Endometrial microvascular endothelial cells (primary cell): ENCODE results near the gene KRT16. TPM values are rescaled to one million over a fixed set of nuclear protein-coding genes. Genes with fewer than 3 reads are reported as not detected.
"Not testable (repeated sequence)": the region's sequence is repeated elsewhere in the genome, so short reads cannot be mapped to it uniquely, and the experiment has no call there.

Experiments used
- in situ Hi-C: cut with HindIII; loops from 2 replicates; pipeline ENCODE4 v1.10.0; 2017; ENCODE audit warnings: low sequenced_read_pairs, low pct_unique_long_range_greater_than_20kb; ENCODE audit errors: inconsistent ontology term
- total RNA-seq: library from RNA; depleted of rRNA; stranded (reverse); fragments of >200 nt; gene quantifications from one replicate; pipeline ENCODE4 v1.2.3, GENCODE V29; 2015; ENCODE audit errors: inconsistent ontology term

KRT16 gene
- total RNA-seq, 1 donor from 2014 or later, result not detected

DNA sequence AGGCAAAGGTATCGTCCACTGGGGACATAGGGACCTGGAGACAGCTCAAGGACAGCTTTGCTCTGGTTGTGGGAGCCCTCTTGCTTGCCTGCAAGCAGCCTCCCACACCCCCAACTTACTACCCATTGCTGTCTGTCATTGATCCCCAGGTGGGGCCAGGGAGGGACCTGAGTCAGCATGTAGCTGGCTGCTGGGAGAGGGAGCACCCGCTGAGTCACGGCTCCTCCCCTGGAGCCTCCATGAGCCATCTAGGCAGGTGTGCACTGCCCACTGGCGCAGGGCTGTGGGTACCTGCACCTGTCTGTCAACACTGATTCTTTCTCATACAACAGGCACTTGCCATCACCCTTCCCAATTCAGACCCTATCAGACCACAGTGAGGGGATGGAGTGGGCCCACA lies 35.8 kb downstream of the KRT16 start:
- in situ Hi-C loops, result not testable (repeated sequence)

DNA sequence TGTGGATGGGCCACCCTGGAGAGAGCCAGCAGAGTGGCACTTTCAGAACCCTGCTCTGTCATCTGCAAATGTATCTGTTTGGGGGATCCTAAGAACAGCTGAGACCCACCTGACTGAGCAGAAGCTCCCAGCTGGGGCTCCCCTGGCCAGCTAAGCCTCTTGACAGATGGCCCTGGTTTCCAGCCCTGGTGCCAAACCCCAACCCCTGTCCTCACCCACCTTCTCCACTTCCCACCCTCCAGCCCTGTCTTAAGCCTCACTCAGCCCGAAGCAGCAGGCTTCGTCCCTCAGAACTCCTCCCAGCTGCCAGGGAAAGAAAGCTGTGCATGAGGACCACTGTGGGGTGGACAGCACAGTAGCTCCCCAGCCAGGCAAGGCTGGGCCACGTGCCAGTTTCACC lies 37.2 kb downstream of the KRT16 start:
- in situ Hi-C loops, result no loop called here

GRCh38 chr17:41571561-41572434 lies 40.8 kb downstream of the KRT16 start, which contains the start of gene KRT9:
Gene KRT9 (minus strand): TSS chr17:41572059. CDS start chr17:41571992, 67 bp downstream.
- in situ Hi-C loops, result no loop called here

- in situ Hi-C loops, result no loop called here
Measured at GRCh38 chr17:41567317-41567716, 45.2 kb downstream of the KRT16 start.

DNA sequence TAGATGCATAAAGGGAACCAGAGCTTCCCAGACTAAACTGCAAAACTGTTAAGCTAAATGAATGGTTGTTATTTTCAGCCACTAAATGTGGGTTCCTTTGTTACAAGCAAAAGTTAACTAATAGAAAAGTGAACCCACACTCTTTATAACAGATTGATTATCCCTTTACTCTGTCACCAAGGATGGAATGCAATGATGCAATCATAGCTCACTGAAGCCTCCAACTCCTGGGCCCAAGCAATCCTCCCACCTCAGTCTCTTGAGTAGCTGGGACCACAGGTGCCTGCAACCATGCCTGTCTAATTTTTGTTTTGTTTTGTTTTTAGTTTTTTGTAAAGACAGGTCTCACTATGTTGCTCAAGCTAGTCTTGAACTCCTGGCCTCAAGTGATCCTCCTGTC lies 47.2 kb downstream of the KRT16 start:
- in situ Hi-C loops, result no loop called here

DNA sequence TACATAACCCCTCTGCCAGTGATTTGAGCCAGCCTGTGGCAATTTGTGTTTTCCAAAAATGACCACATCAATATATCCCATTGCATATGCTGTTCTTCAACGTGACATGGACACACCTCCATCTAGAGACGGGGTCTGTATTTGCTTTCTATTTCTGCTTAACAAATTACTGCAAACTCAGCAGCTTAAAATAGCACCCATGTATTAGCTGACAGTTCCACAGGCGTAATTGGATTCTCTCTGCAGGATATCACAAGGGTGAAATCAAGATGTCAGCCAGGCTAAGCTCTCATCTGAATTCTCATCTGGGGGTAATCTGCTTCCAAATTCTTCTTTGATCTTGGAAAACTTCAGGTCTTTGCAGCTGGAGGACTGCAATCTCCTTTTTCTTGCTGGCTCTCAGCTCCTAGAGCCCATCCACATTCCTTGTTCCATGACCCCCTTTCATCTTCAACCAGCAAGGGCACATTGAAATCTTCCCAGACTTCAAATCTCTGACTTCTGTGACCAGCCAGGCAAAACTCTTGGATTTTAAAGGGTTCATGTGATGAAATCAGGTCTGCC lies 48.9 kb downstream of the KRT16 start:
- in situ Hi-C loops, result no loop called here

GRCh38 chr17:41561554-41561953 lies 51.0 kb downstream of the KRT16 start:
- in situ Hi-C loops, result no loop called here

Other genes with a start within 250 kb of the KRT16 start
- gene KRT33B, start 243.0 kb downstream of the KRT16 start, total RNA-seq, result not detected
- not detected for gene KRT34, start 230.5 kb downstream of the KRT16 start, total RNA-seq
- not detected for gene KRT31, start 215.2 kb downstream of the KRT16 start, total RNA-seq
- not detected for gene KRT37, start 188.2 kb downstream of the KRT16 start, total RNA-seq
- not detected for gene KRT38, start 171.8 kb downstream of the KRT16 start, total RNA-seq
- gene KRT32, start 145.4 kb downstream of the KRT16 start, total RNA-seq, result not detected
- not detected for gene KRT35, start 131.6 kb downstream of the KRT16 start, total RNA-seq
- not detected for gene KRT36, start 122.9 kb downstream of the KRT16 start, total RNA-seq
- gene KRT13, start 107.2 kb downstream of the KRT16 start, total RNA-seq, result not detected
- 14.1 TPM for gene KRT15, start 93.9 kb downstream of the KRT16 start, total RNA-seq
- gene KRT19, start 84.5 kb downstream of the KRT16 start, total RNA-seq, result 101 TPM
- gene KRT9, start 40.7 kb downstream of the KRT16 start, total RNA-seq, result not detected
- not detected for gene KRT14, start 25.9 kb downstream of the KRT16 start, total RNA-seq
- gene KRT17, start 11.8 kb upstream of the KRT16 start, total RNA-seq, result not detected
- 111 TPM for gene EIF1, start 76.1 kb upstream of the KRT16 start, total RNA-seq
- not detected for gene GAST, start 99.6 kb upstream of the KRT16 start, total RNA-seq
- under 0.01 TPM for gene HAP1, start 121.9 kb upstream of the KRT16 start, total RNA-seq
- gene JUP, start 173.9 kb upstream of the KRT16 start, total RNA-seq, result 161 TPM
- 33.3 TPM for gene P3H4, start 199.2 kb upstream of the KRT16 start, total RNA-seq
- 166 TPM for gene FKBP10, start 200.2 kb upstream of the KRT16 start, total RNA-seq
- 56.4 TPM for gene NT5C3B, start 223.5 kb upstream of the KRT16 start, total RNA-seq
- gene KLHL10, start 225.1 kb upstream of the KRT16 start, total RNA-seq, result not detected